Peyer's patch (tissue), 4 donors: ENCODE data around the gene ZNHIT2.

Experiments used
- POLR2A ChIP-seq, 2 donors: fragments of 450-650 bp; IDR thresholded peaks; one replicate each; pipeline ENCODE4 v1.5.1; 2017; ENCODE audit warnings: antibody characterized with exemption in 2 of 2, mild to moderate bottlenecking in 2 of 2, moderate library complexity in 2 of 2
- TF ChIP-seq, protein P1 (sequence below), 6 experiments: fragments of 450-650 bp in 4 of 6; fragments of 200-600 bp in 2 of 6; sonication (generic) in 1 of 6; IDR thresholded peaks; one replicate each; pipeline ENCODE4 v1.5.1; 2017 to 2019; ENCODE audit warnings: antibody characterized with exemption in 6 of 6, mild to moderate bottlenecking in 3 of 6, moderate library complexity in 1 of 6

DNA sequence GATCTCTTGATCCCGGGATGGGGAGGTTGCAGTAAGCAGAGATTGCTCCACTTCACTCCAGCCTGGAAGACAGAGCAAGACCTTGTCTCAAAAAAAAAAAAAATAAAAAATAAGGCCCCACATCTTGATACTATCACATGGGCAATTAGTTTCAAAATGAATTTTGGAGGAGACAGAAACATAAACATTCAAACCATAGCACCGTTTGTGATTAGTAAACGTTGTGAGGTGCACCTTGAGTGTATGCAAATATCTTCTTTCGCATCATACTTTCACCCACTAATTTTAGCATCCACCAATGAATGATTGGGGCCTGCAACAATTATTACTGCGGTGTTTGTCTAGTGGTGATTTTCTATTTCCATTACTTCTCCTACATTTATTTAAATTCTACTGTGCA lies 41.5 kb upstream of the ZNHIT2 start:
- TF ChIP-seq, protein P1, sequence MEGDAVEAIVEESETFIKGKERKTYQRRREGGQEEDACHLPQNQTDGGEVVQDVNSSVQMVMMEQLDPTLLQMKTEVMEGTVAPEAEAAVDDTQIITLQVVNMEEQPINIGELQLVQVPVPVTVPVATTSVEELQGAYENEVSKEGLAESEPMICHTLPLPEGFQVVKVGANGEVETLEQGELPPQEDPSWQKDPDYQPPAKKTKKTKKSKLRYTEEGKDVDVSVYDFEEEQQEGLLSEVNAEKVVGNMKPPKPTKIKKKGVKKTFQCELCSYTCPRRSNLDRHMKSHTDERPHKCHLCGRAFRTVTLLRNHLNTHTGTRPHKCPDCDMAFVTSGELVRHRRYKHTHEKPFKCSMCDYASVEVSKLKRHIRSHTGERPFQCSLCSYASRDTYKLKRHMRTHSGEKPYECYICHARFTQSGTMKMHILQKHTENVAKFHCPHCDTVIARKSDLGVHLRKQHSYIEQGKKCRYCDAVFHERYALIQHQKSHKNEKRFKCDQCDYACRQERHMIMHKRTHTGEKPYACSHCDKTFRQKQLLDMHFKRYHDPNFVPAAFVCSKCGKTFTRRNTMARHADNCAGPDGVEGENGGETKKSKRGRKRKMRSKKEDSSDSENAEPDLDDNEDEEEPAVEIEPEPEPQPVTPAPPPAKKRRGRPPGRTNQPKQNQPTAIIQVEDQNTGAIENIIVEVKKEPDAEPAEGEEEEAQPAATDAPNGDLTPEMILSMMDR (IDR thresholded peaks at IDR 0.05) = no peak
- no peak for TF ChIP-seq POLR2A (IDR thresholded peaks at IDR 0.05)
